Mesenchymal stem cell (in vitro differentiated cells and primary cell): ENCODE measurements around the gene ZFYVE28.
A peak's percentile ranks its signal among the peaks of the same experiment; 100 is the strongest.

Source experiments
- DNase-seq: peaks from one replicate; pipeline ENCODE4 v3.0.0-alpha.2; 2013
- H2AFZ ChIP-seq: one replicate; pipeline ENCODE4 v1.6.1; 2013; ENCODE audit warnings: low read depth, mild to moderate bottlenecking, control low read depth, inconsistent platforms, low read length, moderate library complexity
- H2AK5ac ChIP-seq: 2 replicates; pipeline ENCODE4 v1.6.1; 2013; ENCODE audit warnings: low read length, moderate library complexity, mild to moderate bottlenecking, inconsistent platforms; ENCODE audit not compliant: severe bottlenecking
- H2BK120ac ChIP-seq: one replicate; pipeline ENCODE4 v1.6.1; 2013; ENCODE audit warnings: low read depth, mild to moderate bottlenecking, inconsistent platforms, low read length, moderate library complexity
- H2BK12ac ChIP-seq, 2 experiments: one replicate each; pipeline ENCODE4 v1.6.1; 2013; ENCODE audit warnings: inconsistent platforms in 2 of 2, low read length in 2 of 2, mild to moderate bottlenecking in 2 of 2, moderate library complexity in 2 of 2, control low read depth in 1 of 2
- H2BK15ac ChIP-seq: one replicate; pipeline ENCODE4 v1.6.1; 2013; ENCODE audit warnings: mild to moderate bottlenecking, low read depth, inconsistent platforms; ENCODE audit not compliant: poor library complexity, severe bottlenecking
- H2BK5ac ChIP-seq: 2 replicates; pipeline ENCODE4 v1.6.1; 2013; ENCODE audit warnings: low read depth, mild to moderate bottlenecking, low read length, control low read depth, inconsistent platforms; ENCODE audit not compliant: poor library complexity, severe bottlenecking
- H3K14ac ChIP-seq, 2 experiments: one replicate each; pipeline ENCODE4 v1.6.1; 2013; ENCODE audit warnings: inconsistent platforms in 2 of 2, low read length in 2 of 2, control low read depth in 1 of 2, mild to moderate bottlenecking in 1 of 2, moderate library complexity in 1 of 2
- H3K18ac ChIP-seq, 2 experiments: one replicate each; pipeline ENCODE4 v1.6.1; 2013; ENCODE audit warnings: inconsistent platforms in 2 of 2, low read length in 2 of 2, control low read depth in 1 of 2, low read depth in 1 of 2, mild to moderate bottlenecking in 1 of 2
- H3K23ac ChIP-seq, 2 experiments: one replicate each; pipeline ENCODE4 v1.6.1; 2013; ENCODE audit warnings: inconsistent platforms in 2 of 2, low read length in 2 of 2, mild to moderate bottlenecking in 2 of 2, moderate library complexity in 2 of 2, control low read depth in 1 of 2
- H3K27ac ChIP-seq: 2 replicates; pipeline ENCODE4 v1.5.1; 2013; ENCODE audit warnings: mild to moderate bottlenecking, moderate library complexity, low read length, control low read depth, inconsistent platforms; ENCODE audit not compliant: poor library complexity, severe bottlenecking
- H3K27me3 ChIP-seq, 2 experiments: 2 replicates each; pipeline versions ENCODE4 v1.6.1 to v1.7.0; 2013; ENCODE audit warnings: low read length in 2 of 2, mild to moderate bottlenecking in 2 of 2, moderate library complexity in 2 of 2, control low read depth in 1 of 2, inconsistent platforms in 1 of 2; ENCODE audit not compliant: control insufficient read depth in 1 of 2, insufficient read depth in 1 of 2
- H3K36me3 ChIP-seq, 2 experiments: 2 replicates each; pipeline versions ENCODE4 v1.6.1 to v1.7.0; 2013; ENCODE audit warnings: low read length in 2 of 2, control low read depth in 1 of 2, inconsistent platforms in 1 of 2, low read depth in 1 of 2, mild to moderate bottlenecking in 1 of 2; ENCODE audit not compliant: insufficient read depth in 2 of 2, control insufficient read depth in 1 of 2
- H3K4ac ChIP-seq, 2 experiments: one replicate each; pipeline ENCODE4 v1.6.1; 2013; ENCODE audit warnings: inconsistent platforms in 2 of 2, low read length in 2 of 2, mild to moderate bottlenecking in 2 of 2, moderate library complexity in 2 of 2, control low read depth in 1 of 2, low read depth in 1 of 2
- H3K4me1 ChIP-seq: 2 replicates; pipeline ENCODE4 v1.6.1; 2013; ENCODE audit warnings: low read depth, low read length, control low read depth; ENCODE audit not compliant: control insufficient read depth, insufficient read depth
- H3K4me2 ChIP-seq: 2 replicates; pipeline ENCODE4 v1.6.1; 2013; ENCODE audit warnings: low read length, mild to moderate bottlenecking, inconsistent platforms; ENCODE audit not compliant: poor library complexity, severe bottlenecking
- H3K4me3 ChIP-seq, 2 experiments: 2 replicates each; pipeline versions ENCODE4 v1.5.1 to v1.7.0; 2013; ENCODE audit warnings: low read length in 2 of 2, mild to moderate bottlenecking in 2 of 2, control low read depth in 1 of 2, low read depth in 1 of 2; ENCODE audit not compliant: insufficient read depth in 1 of 2
- H3K79me1 ChIP-seq: replicated peaks from 2 replicates; pipeline ENCODE4 v1.6.1; 2013; ENCODE audit warnings: mild to moderate bottlenecking, control low read depth, low read length, inconsistent platforms; ENCODE audit not compliant: poor library complexity, severe bottlenecking
- H3K9ac ChIP-seq: 2 replicates; pipeline ENCODE4 v1.7.0; 2013; ENCODE audit warnings: mild to moderate bottlenecking, low read length, moderate library complexity
- H3K9me3 ChIP-seq: 2 replicates; pipeline ENCODE4 v1.7.0; 2013; ENCODE audit warnings: mild to moderate bottlenecking, low read length; ENCODE audit not compliant: control insufficient read depth
- H4K8ac ChIP-seq: one replicate; pipeline ENCODE4 v1.6.1; 2013; ENCODE audit warnings: inconsistent platforms, mild to moderate bottlenecking, low read length, moderate library complexity
- H4K91ac ChIP-seq: one replicate; pipeline ENCODE4 v1.6.1; 2013; ENCODE audit warnings: mild to moderate bottlenecking, low read length, inconsistent platforms
- WGBS: methylation state at CpG from one replicate; pipeline ENCODE4 v1.1.7; 2013; ENCODE audit warnings: mixed read lengths; 5-methylcytosine and 5-hydroxymethylcytosine counted together

Gene ZFYVE28

DNA sequence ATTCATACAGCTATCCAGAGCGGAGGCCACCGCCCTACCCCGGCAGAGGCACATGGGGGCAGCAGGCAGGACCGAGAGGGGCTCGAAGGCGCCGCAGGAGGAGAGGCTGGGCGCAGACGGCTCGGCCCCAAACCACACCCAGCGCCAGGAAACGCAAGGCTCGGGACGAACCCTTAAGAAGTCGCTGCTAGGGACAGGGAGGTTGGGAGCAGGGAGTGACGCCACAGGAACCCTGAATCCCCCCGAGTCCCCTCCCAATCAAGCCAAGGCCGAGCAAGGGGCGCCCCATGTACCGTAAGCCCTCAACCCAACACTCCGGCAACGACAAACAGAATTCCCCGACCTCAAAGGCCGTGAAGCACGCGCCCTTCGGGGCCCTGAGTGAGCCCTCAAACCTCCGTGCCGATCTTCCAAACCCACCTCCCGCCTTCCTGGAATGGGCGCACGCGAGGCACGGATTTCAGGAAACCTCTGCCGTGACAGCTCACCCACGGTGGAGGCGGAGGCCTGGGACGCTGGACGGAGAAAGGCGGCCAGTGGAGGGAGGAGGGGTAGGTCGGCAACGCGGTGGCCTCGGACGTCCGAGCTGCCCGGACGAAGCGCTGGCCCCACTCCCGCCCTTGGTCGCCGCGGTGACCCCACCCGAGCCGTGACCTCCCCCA, 1.8 kb downstream of the ZFYVE28 start:
- Histone ChIP-seq H2AFZ (peak overlapping the region; percentile 18), H3K18ac (peak overlapping the region in 1 of 2 experiments; percentile 79)
- 3% methylated on average over 38 of the region's 55 CpGs for WGBS

DNA sequence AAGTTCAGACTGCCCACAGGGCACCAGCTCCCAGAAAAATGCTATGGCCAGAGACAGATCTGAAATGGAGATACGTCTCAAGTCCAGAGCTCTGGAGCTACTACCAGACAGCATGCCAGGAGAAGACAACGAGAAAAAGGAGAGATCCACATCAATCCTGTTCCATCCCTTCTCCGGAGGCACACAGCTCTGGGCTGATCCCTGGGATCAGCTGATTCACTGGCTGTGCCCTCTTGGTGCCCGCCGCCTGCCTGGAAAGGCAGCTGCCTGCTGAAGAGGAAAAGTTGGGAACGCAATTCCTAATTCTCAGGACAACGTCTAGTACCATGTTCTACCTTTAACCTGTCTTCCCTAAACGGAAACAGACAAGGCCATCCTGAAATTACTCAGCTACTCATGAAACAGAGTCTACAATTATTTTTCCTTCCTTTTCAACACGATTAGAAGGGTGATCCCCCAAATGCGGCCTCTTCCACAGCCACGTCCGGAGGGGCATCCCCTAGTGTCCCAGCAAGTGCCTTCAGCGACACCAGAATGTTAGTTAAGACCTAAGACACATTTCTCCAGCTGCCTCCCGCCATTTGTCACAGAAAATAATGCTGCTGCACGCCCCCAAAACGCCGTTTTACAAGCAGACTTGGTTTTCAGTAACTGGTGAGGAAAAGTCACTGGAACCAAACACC, 2.4 kb downstream of the ZFYVE28 start:
- Histone ChIP-seq H3K4me3 (peak overlapping the region; percentile 76 to 82), H2AK5ac (no peak overlapping the region), H3K4me1 (peaks cover 52% of the 10 kb centered on the region), H2BK15ac (no peak overlapping the region), H3K23ac (no peak overlapping the region), H4K8ac (peak overlapping the region; percentile 51), H3K9ac (peak overlapping the region; percentile 47), H2BK5ac (no peak overlapping the region), H2AFZ (no peak overlapping the region), H3K14ac (no peak overlapping the region), H3K36me3 (peaks cover 0 to 8% of the 10 kb centered on the region in 2 experiments), H2BK12ac (no peak overlapping the region), H3K4ac (no peak overlapping the region), H3K27me3 (peaks cover 18 to 38% of the 10 kb centered on the region in 2 experiments), H3K79me1 (no peaks in the 10 kb centered on the region), H3K18ac (no peak overlapping the region), H3K4me2 (peak overlapping the region; percentile 94), H2BK120ac (no peak overlapping the region), H4K91ac (no peak overlapping the region), H3K27ac (peak overlapping the region; percentile 71), H3K9me3 (peaks cover 4% of the 10 kb centered on the region)
- no peak for DNase-seq
- WGBS = 57% methylated on average over 17 of the region's 17 CpGs

More for the DNA sequence above, 1.8 kb downstream of the ZFYVE28 start:
- H2BK15ac ChIP-seq = peak overlapping the region; percentile 96
- H4K91ac ChIP-seq = no peak overlapping the region
- no peak overlapping the region for H2AK5ac ChIP-seq
- peak overlapping the region; percentile 76 to 82 for H3K4me3 ChIP-seq
- no peak overlapping the region for H3K14ac ChIP-seq
- peak overlapping the region; percentile 94 for H3K4me2 ChIP-seq
- H3K9me3 ChIP-seq = peaks cover 4% of the 10 kb centered on the region
- H3K4ac ChIP-seq = peak overlapping the region; percentile 7 to 16
- peak overlapping the region in 1 of 2 experiments; percentile 16 for H3K23ac ChIP-seq
- H2BK120ac ChIP-seq = peak overlapping the region; percentile 55
- peak overlapping the region; percentile 60 for H2BK5ac ChIP-seq
- peak; percentile 69 for DNase-seq
- H3K79me1 ChIP-seq = no peaks in the 10 kb centered on the region
- peaks cover 18 to 40% of the 10 kb centered on the region in 2 experiments for H3K27me3 ChIP-seq
- H2BK12ac ChIP-seq = peak overlapping the region in 1 of 2 experiments; percentile 37
- H3K36me3 ChIP-seq = peaks cover 0 to 7% of the 10 kb centered on the region in 2 experiments
- H3K27ac ChIP-seq = peak overlapping the region; percentile 71
- H3K4me1 ChIP-seq = peaks cover 49% of the 10 kb centered on the region
- peak overlapping the region; percentile 51 for H4K8ac ChIP-seq
- H3K9ac ChIP-seq = peak overlapping the region; percentile 47

DNA sequence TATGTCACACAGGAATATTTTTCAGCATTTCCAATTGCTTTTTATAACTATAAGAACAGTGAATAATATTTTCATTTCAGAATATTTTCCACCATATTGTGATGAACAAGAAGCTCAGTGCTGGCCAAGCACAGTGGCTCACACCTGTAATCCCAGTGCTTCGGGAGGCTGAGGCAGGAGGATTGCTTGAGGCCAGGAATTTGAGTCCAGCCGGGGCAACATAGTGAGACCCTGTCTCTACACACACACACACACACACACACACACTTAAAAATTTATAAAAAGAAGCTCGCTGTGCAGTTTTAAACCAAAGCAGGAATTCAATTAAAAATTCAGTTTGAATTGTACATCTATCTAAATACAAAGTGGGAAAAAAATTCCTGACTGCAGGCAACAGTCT, 3.2 kb downstream of the ZFYVE28 start:
- Histone ChIP-seq H2BK120ac (no peak overlapping the region), H2AK5ac (no peak overlapping the region), H2BK5ac (no peak overlapping the region), H2BK12ac (no peak overlapping the region), H3K18ac (no peak overlapping the region), H2BK15ac (no peak overlapping the region), H4K91ac (no peak overlapping the region), H2AFZ (no peak overlapping the region), H3K36me3 (peaks cover 0 to 8% of the 10 kb centered on the region in 2 experiments), H3K23ac (no peak overlapping the region), H3K27ac (peak overlapping the region; percentile 71), H3K27me3 (peaks cover 11 to 30% of the 10 kb centered on the region in 2 experiments), H3K4me1 (peaks cover 52% of the 10 kb centered on the region), H3K4me3 (no peak overlapping the region), H3K4me2 (no peak overlapping the region), H3K9me3 (no peaks in the 10 kb centered on the region), H3K79me1 (no peaks in the 10 kb centered on the region), H3K14ac (no peak overlapping the region), H3K4ac (no peak overlapping the region), H3K9ac (no peak overlapping the region), H4K8ac (no peak overlapping the region)
- WGBS = 100% methylated on average over 2 of the region's 3 CpGs
- DNase-seq = no peak
